ENCODE results near the gene ITK.

ITK gene

GRCh38 chr5:157248821-157249470 is 68.3 kb downstream of the ITK start:
- peak; percentile 61 for DNase-seq

- DNase-seq = peak; percentile 90
Measured at GRCh38 chr5:157252711-157253465, 72.2 kb downstream of the ITK start.

- DNase-seq = no peak
Measured at GRCh38 chr5:157253547-157253946, 72.9 kb downstream of the ITK start.

GRCh38 chr5:157258450-157258849 is 77.8 kb downstream of the ITK start:
- no peak for DNase-seq

- peak; percentile 70 for DNase-seq
Measured at GRCh38 chr5:157259699-157260098, 79.1 kb downstream of the ITK start.

- DNase-seq = no peak
Measured at GRCh38 chr5:157263496-157264090, 83.0 kb downstream of the ITK start.

GRCh38 chr5:157265714-157266285 is 85.2 kb downstream of the ITK start, which contains the start of gene CYFIP2:
Gene CYFIP2 (plus strand): TSS chr5:157266123. CDS start chr5:157285362, 19,239 bp downstream.
- peak; percentile 89 for DNase-seq

GRCh38 chr5:157266286-157267007 is 85.8 kb downstream of the ITK start:
- DNase-seq = peak; percentile 59

GRCh38 chr5:157267025-157267424 is 86.4 kb downstream of the ITK start:
- no peak for DNase-seq

GRCh38 chr5:157267761-157268480 is 87.3 kb downstream of the ITK start:
- DNase-seq = no peak

GRCh38 chr5:157269165-157269671 is 88.6 kb downstream of the ITK start:
- DNase-seq = peak; percentile 51

GRCh38 chr5:157269761-157270272 is 89.2 kb downstream of the ITK start:
- DNase-seq = peak; percentile 74

- DNase-seq = no peak
Measured at GRCh38 chr5:157270771-157271170, 90.1 kb downstream of the ITK start.

- DNase-seq = peak; percentile 97
Measured at GRCh38 chr5:157271740-157272271, 91.2 kb downstream of the ITK start.

- peak; percentile 82 for DNase-seq
Measured at GRCh38 chr5:157273131-157273556, 92.5 kb downstream of the ITK start.

GRCh38 chr5:157275403-157275802 is 94.8 kb downstream of the ITK start:
- no peak for DNase-seq

GRCh38 chr5:157278319-157279037 is 97.8 kb downstream of the ITK start:
- no peak for DNase-seq

GRCh38 chr5:157279605-157280239 is 99.1 kb downstream of the ITK start:
- DNase-seq = no peak

- no peak for DNase-seq
Measured at GRCh38 chr5:157280927-157281326, 100.3 kb downstream of the ITK start.

GRCh38 chr5:157282150-157282549 is 101.5 kb downstream of the ITK start:
- no peak for DNase-seq
